GM21737 (cell line): ENCODE measurements around the gene GFOD2.
"Not testable (repeated sequence)": the region's sequence is repeated elsewhere in the genome, so short reads cannot be mapped to it uniquely, and the experiment has no call there.

Experiments used
- ATAC-seq: cut with Tn5 transposase; IDR thresholded peaks from one replicate; pipeline ENCODE4 v1.9.1; 2021; ENCODE audit warnings: mild to moderate bottlenecking, moderate library complexity; ENCODE audit not compliant: unreplicated experiment

The GFOD2 gene

GRCh38 chr16:67707210-67707609, 11.9 kb downstream of the GFOD2 start:
- no peak for ATAC-seq

DNA sequence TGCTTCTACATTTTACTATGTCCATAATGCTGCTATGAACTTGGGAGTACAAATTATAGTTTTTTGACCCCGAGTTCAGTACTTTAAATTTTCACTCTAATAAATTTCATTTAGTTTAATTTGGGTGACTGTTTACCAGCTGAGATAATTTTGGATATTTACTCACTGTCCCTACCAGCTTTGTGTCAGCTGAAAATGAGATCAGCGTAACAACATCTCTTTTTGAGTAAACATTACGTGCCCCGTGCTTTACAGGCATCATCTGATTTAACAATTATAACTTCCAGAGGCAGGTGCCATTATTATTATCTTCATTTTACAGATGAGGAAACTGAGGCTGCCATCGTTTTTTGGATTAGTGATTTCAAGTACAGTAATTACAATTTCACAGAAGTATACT, 15.0 kb downstream of the GFOD2 start:
- ATAC-seq: no peak

DNA sequence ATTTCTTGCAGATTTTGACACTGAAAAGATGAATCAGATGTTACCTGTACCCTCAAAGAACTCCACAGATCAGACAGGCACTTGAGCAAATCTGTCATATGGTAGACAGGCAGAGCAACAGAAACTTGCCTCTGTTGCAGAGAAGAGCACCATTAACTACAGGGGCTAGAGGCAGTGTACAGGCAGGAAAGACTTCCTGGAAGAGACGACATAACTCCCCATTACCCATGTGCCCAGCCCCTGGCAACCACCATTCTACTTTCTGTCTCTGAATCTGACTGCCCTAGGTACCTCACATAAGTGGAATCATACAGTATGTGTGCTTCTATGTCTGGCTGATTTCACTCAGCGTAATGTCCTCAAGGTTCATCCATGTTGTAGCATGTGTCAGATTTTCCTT, 15.5 kb downstream of the GFOD2 start:
- ATAC-seq: no peak

- ATAC-seq: no peak
Measured at GRCh38 chr16:67702130-67702529, 17.0 kb downstream of the GFOD2 start.

- ATAC-seq: no peak
Measured at GRCh38 chr16:67701420-67701819, 17.7 kb downstream of the GFOD2 start.

DNA sequence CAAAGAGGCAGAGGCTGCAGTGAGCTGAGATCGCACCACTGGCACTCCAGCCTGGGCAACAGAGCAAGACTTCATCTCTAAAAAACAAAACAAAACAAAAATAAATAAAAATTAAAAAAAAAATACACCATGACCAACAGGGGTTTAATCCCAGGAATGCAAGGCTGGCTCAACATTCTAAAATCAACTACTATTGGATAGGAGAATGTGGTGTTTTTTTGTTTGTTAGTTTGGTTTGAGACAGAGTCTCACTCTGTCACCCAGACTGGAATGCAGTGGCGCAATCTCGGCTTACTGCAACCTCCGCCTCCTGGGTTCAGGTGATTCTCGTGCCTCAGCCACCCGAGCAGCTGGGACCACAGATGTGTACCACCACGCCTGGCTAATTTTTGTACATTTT, 19.9 kb downstream of the GFOD2 start:
- ATAC-seq: no peak

DNA sequence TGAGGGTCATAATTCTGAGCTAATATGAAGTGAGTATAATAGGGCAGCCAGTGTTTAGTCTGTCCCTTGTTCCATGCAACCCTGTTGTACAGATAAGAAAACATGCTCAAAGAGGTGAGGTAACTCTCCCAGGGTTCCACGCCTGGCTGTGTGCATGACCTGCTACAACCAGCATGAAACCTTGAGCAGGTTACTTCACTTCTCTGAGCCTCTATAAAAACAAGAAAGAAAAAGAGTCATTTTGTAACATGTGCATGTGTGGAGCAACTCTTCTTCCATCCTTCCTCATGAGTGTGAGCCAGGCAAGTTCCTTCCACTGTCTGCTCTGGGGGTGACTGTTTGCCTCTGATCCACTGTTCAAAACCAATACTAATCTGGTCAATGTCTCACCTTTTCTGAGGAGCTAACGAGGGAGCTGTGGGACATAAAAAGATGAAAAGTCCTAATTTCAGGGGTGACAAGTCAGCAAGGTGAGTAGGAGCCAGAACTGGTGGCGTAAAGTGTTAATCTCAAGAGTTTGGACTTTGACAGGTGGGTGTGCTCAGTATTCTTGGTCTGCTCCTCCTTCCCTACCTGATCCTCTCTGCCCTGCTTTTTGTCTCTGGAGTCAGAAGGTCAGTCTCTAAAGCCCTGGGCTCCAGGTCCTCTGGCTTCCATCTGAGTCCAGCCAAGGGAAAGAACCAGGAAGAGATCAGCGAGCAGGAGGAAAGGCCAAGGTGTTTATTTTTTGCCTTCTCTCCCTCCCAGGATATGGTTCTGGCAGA, 21.5 kb downstream of the GFOD2 start:
- no peak for ATAC-seq

DNA sequence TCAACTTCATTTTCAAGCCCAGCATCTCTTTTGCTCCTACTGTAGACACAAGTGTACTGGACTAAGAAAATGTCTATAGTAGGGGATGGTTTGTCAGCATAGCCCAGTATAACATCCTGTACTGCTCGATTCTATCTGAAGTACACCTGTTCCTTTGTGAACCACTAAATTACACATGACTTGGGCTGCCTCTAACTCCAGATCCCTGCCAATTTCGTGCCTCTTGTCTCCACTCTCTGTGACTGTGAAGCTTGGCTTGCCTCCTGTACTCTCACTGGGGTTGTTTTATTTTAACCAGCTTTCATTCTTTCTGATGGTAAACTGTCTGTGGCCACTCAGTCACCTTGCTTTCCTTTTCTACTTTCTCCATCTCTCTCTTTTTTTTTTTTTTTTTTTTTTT, 24.5 kb downstream of the GFOD2 start:
- no peak for ATAC-seq

- ATAC-seq: not testable (repeated sequence)
Measured at GRCh38 chr16:67693517-67694285, 25.4 kb downstream of the GFOD2 start.

DNA sequence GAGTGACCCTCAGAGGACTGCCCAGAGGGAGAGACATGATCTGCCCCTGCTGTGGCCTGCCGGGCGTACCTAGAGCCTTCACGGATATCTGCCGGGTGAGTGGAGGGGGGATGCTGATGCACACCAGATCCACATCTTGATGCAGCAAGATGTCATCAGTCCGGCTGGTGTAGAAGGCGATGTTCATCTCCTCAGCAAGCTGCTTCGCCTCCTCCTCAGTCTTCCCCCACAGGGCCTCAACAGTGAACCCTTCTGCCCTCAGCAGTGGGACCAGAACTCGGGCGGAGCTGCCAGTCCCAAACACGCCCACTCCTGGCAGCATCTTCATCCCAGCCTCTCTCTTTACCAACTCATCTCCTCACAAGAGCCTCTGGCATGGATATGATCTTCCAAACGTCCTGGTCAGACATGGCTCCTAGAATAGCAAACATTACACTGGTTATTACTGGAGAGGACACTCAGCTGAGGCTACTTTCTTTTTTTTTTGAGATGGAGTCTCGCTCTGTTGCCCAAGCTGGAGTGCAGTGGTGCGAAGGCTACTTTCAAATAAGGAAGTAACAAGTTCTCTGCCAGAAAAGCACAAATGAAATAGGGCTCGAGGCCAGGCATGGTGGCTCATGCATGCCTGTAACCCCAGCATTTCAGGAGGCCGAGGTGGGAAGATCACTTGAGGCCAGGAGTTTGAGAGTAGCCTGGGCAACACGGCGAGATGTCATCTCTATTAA, 33.6 kb downstream of the GFOD2 start:
- ATAC-seq: no peak

DNA sequence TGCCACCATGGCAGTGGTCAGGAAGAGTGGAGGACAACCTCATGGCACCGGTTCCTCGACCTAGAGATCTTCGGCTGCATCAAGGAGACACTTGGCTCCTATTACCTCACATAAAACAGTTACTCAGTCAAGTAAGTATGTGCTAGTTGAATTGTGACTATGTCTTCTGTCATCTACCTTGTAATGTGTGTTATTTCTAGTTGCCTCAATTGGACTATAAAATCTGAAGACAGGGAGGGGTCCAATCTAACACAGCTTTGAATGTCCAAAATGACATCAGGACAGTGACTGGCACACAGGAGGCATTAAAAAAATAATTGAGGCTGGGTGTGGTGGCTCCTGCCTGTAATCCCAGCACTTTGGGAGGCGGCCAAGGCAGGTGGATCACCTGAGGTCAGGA, 35.3 kb downstream of the GFOD2 start:
- no peak for ATAC-seq

DNA sequence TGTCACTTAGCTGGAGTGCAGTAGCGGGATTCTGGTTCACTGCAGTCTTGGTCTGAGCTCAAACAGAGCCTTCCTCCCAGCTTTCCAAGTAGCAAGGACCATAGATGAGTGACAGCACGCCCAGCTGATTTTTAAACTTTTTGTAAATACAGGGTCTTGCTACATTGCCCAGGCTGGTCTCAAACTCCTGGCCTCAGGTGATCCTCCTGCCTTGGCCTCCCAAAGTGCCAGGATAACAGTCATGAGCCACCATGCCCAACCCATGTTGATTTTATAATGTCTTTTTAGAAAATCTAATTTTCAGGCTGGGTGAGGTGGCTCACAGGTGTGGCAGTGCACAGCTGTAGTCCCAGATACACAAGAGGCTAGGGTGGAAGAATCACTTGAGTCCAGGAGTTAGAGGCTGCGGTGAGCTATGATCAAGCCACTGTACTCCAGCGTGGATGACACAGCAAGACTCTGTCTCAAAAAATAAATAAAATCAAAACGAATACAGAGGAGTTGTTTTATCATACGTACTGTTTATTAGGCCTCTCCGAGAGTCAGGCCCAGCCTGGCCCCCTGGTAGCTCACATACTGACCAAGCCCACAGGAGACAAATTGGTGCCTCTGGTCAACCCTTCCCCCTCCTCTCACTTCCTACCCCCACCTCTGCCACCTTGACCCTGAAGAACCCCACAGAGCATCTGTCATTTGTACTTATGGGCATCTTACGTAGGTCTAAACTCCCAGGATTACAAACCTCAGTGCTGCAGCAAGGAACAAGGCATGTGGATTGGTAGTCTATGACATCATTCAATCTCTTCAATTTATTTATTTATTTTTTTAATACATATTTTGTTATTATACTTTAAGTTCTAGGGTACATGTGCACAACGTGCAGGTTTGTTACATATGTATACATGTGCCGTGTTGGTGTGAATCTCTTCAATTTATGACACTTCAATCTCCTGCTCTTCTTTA, 38.9 kb downstream of the GFOD2 start:
- ATAC-seq: no peak

DNA sequence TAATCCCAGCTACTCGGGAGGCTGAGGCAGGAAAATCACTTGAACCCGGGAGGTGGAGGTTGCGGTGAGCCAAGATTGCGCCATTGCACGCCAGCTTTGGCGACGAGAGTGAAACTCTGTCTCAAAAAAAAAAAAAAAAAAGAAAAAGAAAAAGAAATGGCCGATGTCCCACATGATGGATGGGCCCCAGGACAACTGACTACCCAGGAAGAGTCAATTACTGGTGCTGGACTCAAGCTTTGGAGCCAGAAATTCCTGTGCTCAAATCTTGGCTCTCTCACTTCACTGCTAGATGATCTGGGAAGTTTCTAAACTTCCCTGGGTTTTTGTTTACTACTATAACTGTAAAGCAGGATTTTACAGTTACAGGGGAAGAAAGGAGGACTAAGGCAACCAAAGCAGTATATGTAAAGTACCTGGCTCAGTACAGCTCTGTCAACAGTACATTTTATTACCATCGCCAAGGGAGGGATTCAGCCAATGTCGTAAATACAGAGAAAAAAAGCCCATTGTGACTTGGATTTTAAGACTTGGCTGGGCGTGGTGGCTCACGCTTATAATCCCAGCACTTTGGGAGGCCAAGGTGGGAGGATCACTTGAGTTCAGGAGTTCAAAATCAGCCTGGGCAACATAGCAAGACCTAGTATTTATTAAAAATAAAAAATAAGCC, 40.6 kb downstream of the GFOD2 start:
- ATAC-seq: no peak

- no peak for ATAC-seq
Measured at GRCh38 chr16:67677712-67678111, 41.4 kb downstream of the GFOD2 start.

GRCh38 chr16:67676939-67677338, 42.2 kb downstream of the GFOD2 start:
- ATAC-seq: no peak

DNA sequence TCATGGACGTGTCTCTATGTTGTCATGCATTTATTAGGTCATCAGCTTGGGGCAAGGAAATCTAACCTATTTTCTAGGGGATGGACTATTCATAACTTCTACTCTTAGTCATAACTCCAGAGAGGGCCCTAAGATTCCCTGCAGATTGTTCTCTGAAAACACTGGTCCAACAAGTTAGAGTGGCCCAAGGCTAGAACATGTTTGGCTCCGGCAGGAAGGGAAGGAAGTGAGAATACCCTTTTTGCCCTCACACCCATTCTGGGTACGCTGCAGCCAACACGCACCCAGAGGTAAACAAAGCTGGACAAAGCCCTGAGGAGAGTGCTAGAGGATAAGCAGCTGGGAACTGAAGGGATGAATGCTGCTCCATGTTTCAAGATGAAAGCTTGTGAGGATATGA, 42.6 kb downstream of the GFOD2 start:
- ATAC-seq: no peak

- ATAC-seq: no peak
Measured at GRCh38 chr16:67675999-67676398, 43.1 kb downstream of the GFOD2 start.

DNA sequence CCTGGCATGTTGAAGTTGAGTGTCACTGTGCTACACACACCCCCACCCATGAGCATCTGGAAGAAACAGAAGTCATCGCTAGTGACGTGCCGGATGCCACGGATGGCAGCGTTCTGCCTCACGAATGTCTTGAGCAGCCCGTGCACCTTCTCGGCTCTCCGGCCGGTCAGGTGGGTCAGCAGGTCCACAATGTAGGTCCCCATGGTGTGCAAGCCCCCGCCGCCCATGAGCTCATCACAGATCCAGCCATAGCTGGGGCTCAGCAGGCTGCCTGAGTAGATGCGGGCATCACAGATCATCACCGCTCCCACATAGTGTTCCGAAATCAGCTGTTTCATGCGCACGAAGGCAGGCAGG, 43.6 kb downstream of the GFOD2 start:
- no peak for ATAC-seq

DNA sequence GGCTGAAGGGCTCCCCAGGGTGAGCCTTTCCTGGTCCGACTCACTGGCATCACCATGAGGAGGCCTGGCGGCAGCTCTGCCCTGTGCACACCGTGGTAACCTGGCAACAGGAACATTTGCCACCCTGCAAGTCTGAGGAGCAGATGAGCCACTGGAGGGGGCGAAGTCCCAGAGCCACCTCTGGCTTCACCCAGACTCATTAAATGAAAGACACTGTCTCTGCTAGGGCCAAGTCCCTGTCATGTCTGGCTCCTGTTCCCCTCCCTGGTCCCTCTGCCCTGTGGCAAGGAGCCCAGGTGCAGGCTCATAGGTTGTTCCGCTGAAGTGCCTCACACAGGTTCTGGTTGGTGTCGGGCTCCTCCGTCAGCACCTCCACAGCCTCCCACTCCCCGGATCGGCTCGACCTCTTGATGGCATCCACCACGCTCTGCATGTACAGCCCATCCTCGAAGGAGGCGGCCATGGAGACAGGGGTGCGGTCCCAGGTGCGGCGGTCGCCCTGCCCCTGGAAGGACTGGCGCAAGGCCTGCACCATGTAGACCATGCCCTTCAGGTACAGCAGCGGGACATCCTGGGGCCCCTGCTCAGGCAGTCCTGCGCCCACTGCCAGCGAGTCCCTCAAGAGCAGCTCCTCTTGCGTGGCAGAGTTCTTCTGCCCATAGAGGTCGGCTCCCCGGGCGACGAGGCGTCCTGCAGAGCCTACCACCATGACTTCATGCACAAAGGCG, 44.1 kb downstream of the GFOD2 start:
- ATAC-seq: no peak
